HUDEP-2 (cell line): ENCODE data around the gene SCAF4.
"Not testable (repeated sequence)": the region's sequence is repeated elsewhere in the genome, so short reads cannot be mapped to it uniquely, and the experiment has no call there.

ENCODE experiments used
- DNase-seq, 76 experiments: peaks; one replicate each; lab custom pipeline; 2025; ENCODE audit not compliant: unreplicated experiment in 76 of 76; lab: John Stamatoyannopoulos, UW

SCAF4 gene

GRCh38 chr21:31731857-31732596, at the start of gene SCAF4:
Gene SCAF4, minus strand, starts transcription at chr21:31732118. Its CDS starts 426 bp downstream, at chr21:31731692.
- peak in 73 of 76 experiments; percentile 52 to 95 (median 87) for DNase-seq

GRCh38 chr21:31780944-31781343, 49.0 kb upstream of the SCAF4 start:
- DNase-seq = no peak

GRCh38 chr21:31778546-31778945, 46.6 kb upstream of the SCAF4 start:
- peak in 3 of 76 experiments; percentile 5 to 20 (median 11) for DNase-seq

GRCh38 chr21:31777857-31778256, 45.9 kb upstream of the SCAF4 start:
- DNase-seq = no peak

- no peak for DNase-seq
Observed at GRCh38 chr21:31774031-31774430, 42.1 kb upstream of the SCAF4 start.

- no peak for DNase-seq
Observed at GRCh38 chr21:31772674-31773555, 41.0 kb upstream of the SCAF4 start.

- DNase-seq = no peak
Observed at GRCh38 chr21:31771685-31772084, 39.8 kb upstream of the SCAF4 start.

- DNase-seq = no peak
Observed at GRCh38 chr21:31768710-31769109, 36.8 kb upstream of the SCAF4 start.

GRCh38 chr21:31766899-31767298, 35.0 kb upstream of the SCAF4 start:
- no peak for DNase-seq

GRCh38 chr21:31765850-31766249, 33.9 kb upstream of the SCAF4 start:
- DNase-seq = not testable (repeated sequence)

- no peak for DNase-seq
Observed at GRCh38 chr21:31760931-31761330, 29.0 kb upstream of the SCAF4 start.

- DNase-seq = no peak
Observed at GRCh38 chr21:31756787-31757186, 24.9 kb upstream of the SCAF4 start.

- DNase-seq = no peak
Observed at GRCh38 chr21:31755027-31755426, 23.1 kb upstream of the SCAF4 start.

- no peak for DNase-seq
Observed at GRCh38 chr21:31754708-31754960, 22.7 kb upstream of the SCAF4 start.

- no peak for DNase-seq
Observed at GRCh38 chr21:31753949-31754707, 22.2 kb upstream of the SCAF4 start.

GRCh38 chr21:31752967-31753366, 21.0 kb upstream of the SCAF4 start:
- DNase-seq = no peak

- no peak for DNase-seq
Observed at GRCh38 chr21:31752352-31752751, 20.4 kb upstream of the SCAF4 start.

- no peak for DNase-seq
Observed at GRCh38 chr21:31750843-31751242, 18.9 kb upstream of the SCAF4 start.

- DNase-seq = no peak
Observed at GRCh38 chr21:31744182-31744800, 12.4 kb upstream of the SCAF4 start.

GRCh38 chr21:31743712-31744111, 11.8 kb upstream of the SCAF4 start:
- DNase-seq = no peak

- DNase-seq = no peak
Observed at GRCh38 chr21:31741116-31741515, 9.2 kb upstream of the SCAF4 start.
